Activated CD8-positive, alpha-beta memory T cell treated with anti-CD3 and anti-CD28 coated beads for 1 hour (primary cell): Measurements from ENCODE around the gene MSANTD1.

Experiments used
- DNase-seq, 2 donors: peaks; one replicate each; pipeline ENCODE4 v3.0.0-alpha.2; 2020; ENCODE audit warnings: low read depth in 1 of 2; ENCODE audit errors: extremely low read depth in 1 of 2

MSANTD1 gene

GRCh38 chr4:3215733-3216132, 33.2 kb upstream of the MSANTD1 start:
- DNase-seq: no peak

GRCh38 chr4:3217266-3217665, 31.7 kb upstream of the MSANTD1 start:
- no peak for DNase-seq

- no peak for DNase-seq
Observed at GRCh38 chr4:3217771-3218170, 31.2 kb upstream of the MSANTD1 start.

GRCh38 chr4:3218824-3219760, 29.9 kb upstream of the MSANTD1 start:
- DNase-seq: no peak

GRCh38 chr4:3219761-3220475, 29.0 kb upstream of the MSANTD1 start:
- DNase-seq: no peak

GRCh38 chr4:3220476-3221183, 28.3 kb upstream of the MSANTD1 start:
- DNase-seq: no peak

GRCh38 chr4:3221184-3221494, 27.8 kb upstream of the MSANTD1 start:
- DNase-seq: no peak

- DNase-seq: no peak
Observed at GRCh38 chr4:3221996-3222395, 27.0 kb upstream of the MSANTD1 start.

GRCh38 chr4:3223346-3223745, 25.6 kb upstream of the MSANTD1 start:
- DNase-seq: no peak

- DNase-seq: no peak
Observed at GRCh38 chr4:3223956-3224748, 24.8 kb upstream of the MSANTD1 start.

- no peak for DNase-seq
Observed at GRCh38 chr4:3225071-3225850, 23.7 kb upstream of the MSANTD1 start.

- no peak for DNase-seq
Observed at GRCh38 chr4:3225936-3226335, 23.0 kb upstream of the MSANTD1 start.

- no peak for DNase-seq
Observed at GRCh38 chr4:3226467-3226866, 22.5 kb upstream of the MSANTD1 start.

GRCh38 chr4:3226944-3227343, 22.0 kb upstream of the MSANTD1 start:
- no peak for DNase-seq

- DNase-seq: no peak
Observed at GRCh38 chr4:3227878-3228675, 20.9 kb upstream of the MSANTD1 start.

- no peak for DNase-seq
Observed at GRCh38 chr4:3228881-3229280, 20.1 kb upstream of the MSANTD1 start.

GRCh38 chr4:3229328-3229727, 19.6 kb upstream of the MSANTD1 start:
- DNase-seq: no peak

- no peak for DNase-seq
Observed at GRCh38 chr4:3229964-3230363, 19.0 kb upstream of the MSANTD1 start.

- no peak for DNase-seq
Observed at GRCh38 chr4:3231471-3231870, 17.5 kb upstream of the MSANTD1 start.
